Naive thymus-derived CD4-positive, alpha-beta T cell (primary cell): ENCODE data around the gene FBXO48. TPM values are rescaled to one million over a fixed set of nuclear protein-coding genes. Genes with fewer than 3 reads are reported as not detected.
A peak's percentile ranks its signal among the peaks of the same experiment; 100 is the strongest.

Experiments
- ATAC-seq: fragments of 150-1000 bp; cut with Tn5 transposase; 2 replicates; pipeline ENCODE4 v1.10.0; 2021; ENCODE audit warnings: mild to moderate bottlenecking, moderate library complexity
- CTCF ChIA-PET: fragments of 350-600 bp; sonication (Branson Sonifier 250); formaldehyde crosslinking; loops from one replicate; lab custom pipeline; 2021; ENCODE audit warnings: antibody characterized with exemption; lab: Charles Lee
- POLR2A ChIA-PET: fragments of 350-600 bp; sonication (Branson Sonifier 250); formaldehyde crosslinking; loops from one replicate; lab custom pipeline; 2021; ENCODE audit warnings: antibody characterized with exemption, inconsistent platforms; lab: Charles Lee
- DNase-seq, 9 donors: peaks; one replicate each; pipeline versions ENCODE4 v3.0.0 to v3.0.0-alpha.2; 2020 to 2022; ENCODE audit warnings: mixed read lengths in 1 of 9
- H3K27ac ChIP-seq: one replicate; pipeline ENCODE4 v1.7.0; 2013; ENCODE audit warnings: mild to moderate bottlenecking, low read depth, low read length, moderate library complexity
- H3K27me3 ChIP-seq, 2 donors: one replicate each; pipeline ENCODE4 v1.7.0; 2013; ENCODE audit warnings: low read length in 2 of 2, mild to moderate bottlenecking in 2 of 2, moderate library complexity in 2 of 2; ENCODE audit not compliant: control insufficient read depth in 2 of 2, insufficient read depth in 2 of 2
- H3K36me3 ChIP-seq, 3 experiments: 1 replicate in 2 of 3; 2 replicates in 1 of 3; pipeline ENCODE4 v1.7.0; 2013; ENCODE audit warnings: low read length in 3 of 3, mild to moderate bottlenecking in 3 of 3, moderate library complexity in 1 of 3; ENCODE audit not compliant: insufficient read depth in 3 of 3, control insufficient read depth in 2 of 3
- H3K4me1 ChIP-seq, 2 donors: one replicate each; pipeline ENCODE4 v1.7.0; 2013; ENCODE audit warnings: low read length in 2 of 2, mild to moderate bottlenecking in 2 of 2, moderate library complexity in 1 of 2; ENCODE audit not compliant: control insufficient read depth in 2 of 2, insufficient read depth in 2 of 2
- H3K4me3 ChIP-seq: 2 replicates; pipeline ENCODE4 v1.7.0; 2013; ENCODE audit warnings: mild to moderate bottlenecking, low read length
- H3K9me3 ChIP-seq, 3 experiments: 1 replicate in 2 of 3; 2 replicates in 1 of 3; pipeline ENCODE4 v1.7.0; 2013; ENCODE audit warnings: low read length in 3 of 3; ENCODE audit not compliant: control insufficient read depth in 2 of 3
- H3K27ac Mint-ChIP-seq, 9 donors: one replicate each; pipeline ENCODE4 v1.8.0; 2020 to 2022; ENCODE audit warnings: mixed read lengths in 9 of 9, mild to moderate bottlenecking in 8 of 9, moderate library complexity in 5 of 9, inconsistent platforms in 2 of 9
- H3K27me3 Mint-ChIP-seq, 5 donors: one replicate each; pipeline ENCODE4 v1.8.0; 2021 to 2022; ENCODE audit warnings: mixed read lengths in 5 of 5, mild to moderate bottlenecking in 1 of 5
- H3K36me3 Mint-ChIP-seq, 5 donors: one replicate each; pipeline ENCODE4 v1.8.0; 2020 to 2022; ENCODE audit warnings: mixed read lengths in 5 of 5, mild to moderate bottlenecking in 3 of 5, inconsistent platforms in 1 of 5
- H3K4me1 Mint-ChIP-seq, 7 donors: one replicate each; pipeline ENCODE4 v1.8.0; 2020 to 2022; ENCODE audit warnings: mixed read lengths in 7 of 7, mild to moderate bottlenecking in 3 of 7, inconsistent platforms in 1 of 7
- H3K4me3 Mint-ChIP-seq, 10 donors: one replicate each; pipeline ENCODE4 v1.8.0; 2020 to 2022; ENCODE audit warnings: mild to moderate bottlenecking in 10 of 10, mixed read lengths in 10 of 10, moderate library complexity in 6 of 10, inconsistent platforms in 2 of 10
- H3K9me3 Mint-ChIP-seq, 11 donors: one replicate each; pipeline ENCODE4 v1.8.0; 2020 to 2022; ENCODE audit warnings: mixed read lengths in 11 of 11, mild to moderate bottlenecking in 4 of 11, inconsistent platforms in 1 of 11, moderate library complexity in 1 of 11
- intact Hi-C, 2 donors: fragments of 100-400 bp; cut with micrococcal nuclease; formaldehyde crosslinking; loops; one replicate each; pipeline ENCODE4 v1.15.1; 2023
- polyA plus RNA-seq, 2 donors: library from polyadenylated mRNA; unstranded; fragments of 300-500 nt; fragmentation: Illumina TruSeq; gene quantifications; one replicate each; pipeline ENCODE4 v1.2.3, GENCODE V29; 2021
- total RNA-seq, 6 experiments: library from RNA in 5 of 6; stranded (reverse) in 5 of 6; gene quantifications; 1 replicate in 5 of 6; 2 replicates in 1 of 6; pipeline ENCODE4 v1.2.3 and lab custom pipeline; 2021 to 2026

FBXO48 gene
- total and polyA plus RNA-seq, 7 experiments from 2014 or later = 0.49 to 5.6 (median 1.3) TPM

DNA sequence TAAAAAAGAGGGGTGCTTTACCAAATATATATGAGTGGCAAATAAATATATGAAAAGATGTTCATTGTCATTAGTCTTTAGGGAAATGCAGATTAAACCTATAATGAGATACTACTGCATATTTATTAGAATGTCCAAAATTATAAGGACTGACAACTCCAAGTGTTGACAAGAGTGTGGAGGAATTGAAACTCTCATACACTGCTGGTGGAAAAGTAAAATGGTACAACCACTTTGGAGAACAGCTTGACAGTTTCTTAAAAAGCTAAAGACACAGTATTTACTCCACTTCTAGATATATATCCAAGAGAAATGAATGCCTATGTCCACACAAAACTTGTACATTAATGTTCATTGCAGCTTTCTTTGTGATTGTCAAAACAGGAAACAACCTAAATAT, 51.6 kb downstream of the FBXO48 start:
- no peak for ATAC-seq
- no peaks in the 10 kb centered on the region for H3K27me3 ChIP-seq
- Mint-ChIP-seq H3K9me3 (no peaks in the 10 kb centered on the region), H3K4me1 (peaks cover 0 to 26% (median 8%) of the 10 kb centered on the region in 7 donors), H3K4me3 (no peak overlapping the region), H3K36me3 (no peaks in the 10 kb centered on the region), H3K27ac (no peak overlapping the region), H3K27me3 (peaks cover 0 to 10% (median 0%) of the 10 kb centered on the region in 5 donors)
- no peak for DNase-seq
- no peaks in the 10 kb centered on the region for H3K9me3 ChIP-seq
- no peak overlapping the region for H3K4me3 ChIP-seq
- peaks cover 0 to 44% of the 10 kb centered on the region in 2 donors for H3K4me1 ChIP-seq
- ChIA-PET CTCF (no interaction called here), POLR2A (no interaction called here)
- H3K27ac ChIP-seq = no peak overlapping the region
- intact Hi-C loops = no loop called here
- no peaks in the 10 kb centered on the region for H3K36me3 ChIP-seq

DNA sequence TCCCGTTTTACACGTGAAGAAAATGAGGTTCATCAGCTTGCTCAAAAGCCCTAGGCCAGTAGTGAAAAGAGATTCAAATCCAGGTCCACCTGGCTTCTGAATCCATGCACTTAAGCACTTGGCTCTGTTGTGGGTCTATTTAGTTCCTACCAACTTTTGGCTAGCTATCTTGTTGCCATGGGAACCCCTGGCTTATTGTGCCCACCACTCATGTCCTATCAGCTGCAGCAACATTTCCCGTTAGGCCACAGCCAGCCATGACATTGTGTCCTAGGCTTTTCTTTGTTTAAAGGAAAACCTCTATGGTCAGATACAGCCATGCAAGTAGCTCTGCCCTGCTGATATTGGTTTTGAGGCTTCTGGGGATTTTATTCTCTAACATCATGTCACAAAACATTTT, 52.2 kb downstream of the FBXO48 start:
- no peak overlapping the region for H3K4me3 ChIP-seq
- ATAC-seq (no peak), DNase-seq (no peak)
- Mint-ChIP-seq H3K4me1 (peaks cover 0 to 33% (median 8%) of the 10 kb centered on the region in 7 donors), H3K9me3 (no peaks in the 10 kb centered on the region), H3K27me3 (peaks cover 0 to 16% (median 0%) of the 10 kb centered on the region in 5 donors), H3K36me3 (no peaks in the 10 kb centered on the region), H3K27ac (no peak overlapping the region), H3K4me3 (no peak overlapping the region)
- H3K4me1 ChIP-seq = peaks cover 0 to 44% of the 10 kb centered on the region in 2 donors
- no peaks in the 10 kb centered on the region for H3K9me3 ChIP-seq
- no peak overlapping the region for H3K27ac ChIP-seq
- POLR2A ChIA-PET = no interaction called here
- intact Hi-C loops = no loop called here
- CTCF ChIA-PET = no interaction called here
- no peaks in the 10 kb centered on the region for H3K27me3 ChIP-seq
- no peaks in the 10 kb centered on the region for H3K36me3 ChIP-seq

DNA sequence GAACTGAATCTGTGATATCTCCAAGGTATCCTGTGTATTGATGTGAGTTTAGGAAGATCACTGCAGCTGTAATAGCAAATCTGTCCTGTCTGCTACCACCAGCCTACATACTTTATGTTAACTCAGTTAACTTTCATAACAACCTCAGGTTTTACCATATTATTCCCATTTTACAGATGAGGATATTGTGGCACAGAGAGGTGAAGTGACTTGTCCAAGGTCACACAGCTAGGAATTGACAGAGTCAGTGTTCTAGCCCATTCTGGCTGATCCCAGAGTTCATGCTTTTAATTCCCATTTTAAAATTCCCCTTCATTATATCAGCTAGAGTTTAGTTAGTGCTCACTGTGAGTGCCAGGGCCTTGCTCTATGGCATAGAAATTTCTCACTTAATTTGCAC, 52.6 kb downstream of the FBXO48 start:
- ATAC-seq (no peak), DNase-seq (no peak)
- Histone ChIP-seq H3K27ac (no peak overlapping the region), H3K4me3 (no peak overlapping the region), H3K36me3 (no peaks in the 10 kb centered on the region), H3K27me3 (no peaks in the 10 kb centered on the region), H3K4me1 (peaks cover 0 to 44% of the 10 kb centered on the region in 2 donors), H3K9me3 (no peaks in the 10 kb centered on the region)
- POLR2A ChIA-PET = no interaction called here
- peaks cover 0 to 30% (median 8%) of the 10 kb centered on the region in 7 donors for H3K4me1 Mint-ChIP-seq
- peaks cover 0 to 20% (median 0%) of the 10 kb centered on the region in 5 donors for H3K27me3 Mint-ChIP-seq
- H3K4me3 Mint-ChIP-seq = no peak overlapping the region
- CTCF ChIA-PET = no interaction called here
- H3K9me3 Mint-ChIP-seq = peaks cover 0 to under 1% (median 0%) of the 10 kb centered on the region in 11 donors
- no peaks in the 10 kb centered on the region for H3K36me3 Mint-ChIP-seq
- H3K27ac Mint-ChIP-seq = no peak overlapping the region
- intact Hi-C loops = no loop called here

DNA sequence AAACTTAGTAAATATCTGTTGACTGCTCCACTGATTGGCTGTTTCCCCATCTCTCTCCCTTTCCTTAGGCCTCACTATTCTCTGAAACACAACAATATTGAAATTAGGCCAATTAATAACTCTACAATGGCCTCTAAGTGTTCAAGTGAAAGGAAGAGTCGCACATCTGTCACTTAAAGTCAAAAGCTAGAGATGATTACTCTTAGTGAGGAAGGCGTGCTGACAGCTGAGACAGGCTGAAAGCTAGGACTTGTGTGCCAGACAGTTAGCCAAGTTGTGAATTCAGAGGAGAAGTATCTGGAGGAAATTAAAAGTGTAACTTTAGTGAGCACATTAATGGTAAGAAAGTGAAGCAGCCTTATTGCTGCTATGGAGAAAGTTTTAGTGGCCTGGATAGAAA, 53.6 kb downstream of the FBXO48 start:
- no peak overlapping the region for H3K4me3 ChIP-seq
- no peak overlapping the region for H3K27ac ChIP-seq
- no peaks in the 10 kb centered on the region for H3K36me3 Mint-ChIP-seq
- H3K27ac Mint-ChIP-seq = no peak overlapping the region
- peaks cover 0 to 37% of the 10 kb centered on the region in 2 donors for H3K4me1 ChIP-seq
- H3K9me3 Mint-ChIP-seq = peaks cover 0 to 6% (median 0%) of the 10 kb centered on the region in 11 donors
- POLR2A ChIA-PET = no interaction called here
- ATAC-seq (no peak), DNase-seq (no peak)
- peaks cover 0 to 25% (median 0%) of the 10 kb centered on the region in 5 donors for H3K27me3 Mint-ChIP-seq
- intact Hi-C loops = no loop called here
- H3K9me3 ChIP-seq = no peaks in the 10 kb centered on the region
- no peaks in the 10 kb centered on the region for H3K36me3 ChIP-seq
- H3K4me3 Mint-ChIP-seq = no peak overlapping the region
- no peaks in the 10 kb centered on the region for H3K27me3 ChIP-seq
- H3K4me1 Mint-ChIP-seq = peaks cover 0 to 29% (median 8%) of the 10 kb centered on the region in 7 donors
- CTCF ChIA-PET = no interaction called here

DNA sequence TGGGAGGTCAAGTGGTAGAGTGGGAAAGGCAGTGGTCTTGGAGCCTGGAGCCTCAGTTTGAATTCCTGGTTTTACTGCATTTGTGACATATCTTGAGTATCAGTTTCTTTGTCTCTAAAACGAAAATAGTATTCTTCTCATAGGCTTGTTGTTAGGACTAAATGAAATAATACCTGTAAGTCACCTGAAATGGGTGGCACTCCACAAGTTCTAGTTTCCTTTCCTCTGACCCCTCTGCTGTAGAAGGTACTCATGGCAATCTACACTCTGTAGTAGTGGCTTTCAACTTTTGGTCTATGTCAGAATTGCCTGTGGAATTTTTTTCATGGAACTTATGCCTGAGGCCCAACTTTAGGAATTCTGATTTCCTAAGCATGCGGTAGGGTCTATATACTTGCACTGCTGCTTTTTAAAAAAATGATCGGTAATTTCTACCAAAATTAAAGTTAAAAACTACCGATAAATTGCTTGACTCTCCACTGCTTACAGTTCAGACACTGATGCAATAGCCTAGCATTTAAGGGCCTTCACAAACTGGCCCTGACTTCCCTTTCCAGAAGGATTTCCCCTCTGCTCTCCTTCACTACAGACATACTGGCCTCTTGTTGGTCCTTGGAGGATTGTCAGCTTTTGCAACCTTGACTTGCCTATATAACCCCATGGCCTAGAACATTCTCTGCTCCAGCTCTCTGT, 54.8 kb downstream of the FBXO48 start:
- intact Hi-C loops = no loop called here
- no peak for DNase-seq
- Mint-ChIP-seq H3K4me3 (no peak overlapping the region), H3K36me3 (peaks cover 0 to 6% (median 4%) of the 10 kb centered on the region in 5 donors), H3K9me3 (peaks cover 0 to 14% (median 7%) of the 10 kb centered on the region in 11 donors), H3K27me3 (peaks cover 0 to 33% (median 6%) of the 10 kb centered on the region in 5 donors), H3K27ac (peak overlapping the region in 1 of 9 donors; percentile 10), H3K4me1 (peaks cover 0 to 20% (median 6%) of the 10 kb centered on the region in 7 donors)
- Histone ChIP-seq H3K9me3 (no peaks in the 10 kb centered on the region), H3K4me3 (no peak overlapping the region), H3K27ac (no peak overlapping the region), H3K4me1 (peaks cover 0 to 26% of the 10 kb centered on the region in 2 donors), H3K36me3 (no peaks in the 10 kb centered on the region), H3K27me3 (no peaks in the 10 kb centered on the region)
- ChIA-PET POLR2A (no interaction called here), CTCF (no interaction called here)
- peak; percentile 49 for ATAC-seq

DNA sequence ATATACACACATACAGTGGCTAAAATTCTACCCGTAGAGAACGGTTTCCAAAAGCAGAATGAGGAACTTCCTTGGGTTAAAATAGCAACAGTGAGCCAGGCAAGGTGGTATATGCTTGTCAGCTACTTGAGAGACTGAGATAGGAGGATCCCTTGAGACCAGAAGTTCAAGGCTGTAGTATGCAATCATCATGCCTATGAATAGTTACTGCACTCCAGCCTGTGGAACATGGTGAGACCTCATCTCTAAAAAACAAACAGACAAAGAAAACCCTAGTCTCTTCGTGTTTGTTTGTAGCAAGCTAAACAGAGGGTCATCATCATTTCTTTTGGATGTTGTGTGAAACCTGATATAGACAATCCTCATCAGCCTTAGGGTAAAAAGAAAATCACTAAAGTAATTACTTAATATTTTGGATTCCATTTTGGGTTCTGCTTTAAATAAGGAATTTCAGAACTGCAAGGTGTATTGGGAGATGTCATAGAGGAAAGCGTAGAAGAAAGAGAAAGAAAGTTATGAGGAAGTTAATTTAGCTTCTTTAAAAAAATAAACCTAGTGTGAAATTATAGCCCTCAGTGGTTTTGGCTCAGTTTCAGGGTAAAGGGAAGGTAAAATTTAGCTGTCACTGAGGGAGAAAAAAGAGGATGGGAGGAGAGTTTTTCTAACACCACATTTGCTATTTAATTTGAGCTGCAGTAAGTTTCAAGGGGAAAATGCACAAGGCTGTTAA, 55.5 kb downstream of the FBXO48 start:
- DNase-seq = no peak
- Mint-ChIP-seq H3K36me3 (peaks cover 0 to 6% (median 4%) of the 10 kb centered on the region in 5 donors), H3K4me3 (no peak overlapping the region), H3K9me3 (peaks cover 0 to 17% (median 9%) of the 10 kb centered on the region in 11 donors), H3K27me3 (peaks cover under 1 to 36% (median 8%) of the 10 kb centered on the region in 5 donors), H3K4me1 (peaks cover 0 to 20% (median 6%) of the 10 kb centered on the region in 7 donors), H3K27ac (peak overlapping the region in 2 of 9 donors; percentile 2 to 10)
- Histone ChIP-seq H3K4me3 (no peak overlapping the region), H3K4me1 (peaks cover 0 to 26% of the 10 kb centered on the region in 2 donors), H3K9me3 (no peaks in the 10 kb centered on the region), H3K27ac (no peak overlapping the region), H3K36me3 (no peaks in the 10 kb centered on the region), H3K27me3 (no peaks in the 10 kb centered on the region)
- ATAC-seq = peak; percentile 58
- CTCF ChIA-PET = no interaction called here
- POLR2A ChIA-PET = no interaction called here
- intact Hi-C loops = no loop called here
